ENCODE measurements around the gene EVC2. TPM values are rescaled to one million over a fixed set of nuclear protein-coding genes. Genes with fewer than 3 reads are reported as not detected.

EVC2 gene
- total and polyA plus RNA-seq, 2 experiments from 2014 or later: 4.3 to 8.1 TPM

DNA sequence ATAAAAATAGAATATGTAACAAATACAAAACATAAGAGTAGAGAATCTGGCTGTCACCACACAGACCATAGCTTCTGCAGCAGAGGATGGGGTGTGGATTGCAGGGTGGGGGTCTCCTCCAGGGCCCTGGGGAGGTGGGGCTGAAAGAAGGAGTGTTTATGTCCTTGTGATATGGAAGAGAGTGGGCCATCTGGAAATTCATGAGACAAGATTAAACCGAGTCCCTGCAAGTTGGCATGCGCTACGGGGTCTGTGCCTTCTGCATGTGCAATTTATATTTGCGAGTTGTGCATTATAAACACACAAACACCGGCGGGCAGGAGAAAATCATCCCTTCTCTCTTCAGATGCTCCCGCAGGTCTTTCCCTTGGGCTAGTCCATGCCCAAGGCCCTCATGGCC lies 145.9 kb downstream of the EVC2 start:
- no peak overlapping the region for H3K4me3 ChIP-seq
- H3K36me3 ChIP-seq (ENCODE audit: low read depth): peaks cover 17% of the 10 kb centered on the region
- TF ChIP-seq EZH2 (IDR thresholded peaks at IDR 0.05; ENCODE audit: insufficient read depth, poor library complexity, severe bottlenecking) (no peak), EZH2phosphoT487 (IDR thresholded peaks at IDR 0.05; ENCODE audit: insufficient read depth, low read depth) (no peak)
- H3K79me2 ChIP-seq (ENCODE audit: insufficient read depth): no peaks in the 10 kb centered on the region
- no peak overlapping the region for H3K4me2 ChIP-seq (ENCODE audit: unreplicated experiment)
- no peak overlapping the region for H3K9ac ChIP-seq
- H2AFZ ChIP-seq: no peak overlapping the region
- no peaks in the 10 kb centered on the region for H4K20me1 ChIP-seq (ENCODE audit: insufficient read depth)
- H3F3A ChIP-seq (ENCODE audit: insufficient read depth): no peaks in the 10 kb centered on the region
- no peak for DNase-seq
- WGBS, 2 experiments (ENCODE audit: low coverage in 1 of 2, low lambda C conversion rate in 2 of 2, missing lambda C conversion rate in 2 of 2): 90 to 91% methylated on average over 7 of the region's 7 CpGs
- H3K9me2 ChIP-seq (ENCODE audit: insufficient read depth): no peaks in the 10 kb centered on the region
- H3K4me1 ChIP-seq (ENCODE audit: insufficient read depth): no peaks in the 10 kb centered on the region
- H3K27me3 ChIP-seq (replicated peaks; ENCODE audit: insufficient read depth): no peaks in the 10 kb centered on the region
- H3K27ac ChIP-seq: no peak overlapping the region
- in situ Hi-C loops (cut with MboI): no loop called here
- H3K9me3 ChIP-seq (ENCODE audit: low read depth): no peaks in the 10 kb centered on the region

DNA sequence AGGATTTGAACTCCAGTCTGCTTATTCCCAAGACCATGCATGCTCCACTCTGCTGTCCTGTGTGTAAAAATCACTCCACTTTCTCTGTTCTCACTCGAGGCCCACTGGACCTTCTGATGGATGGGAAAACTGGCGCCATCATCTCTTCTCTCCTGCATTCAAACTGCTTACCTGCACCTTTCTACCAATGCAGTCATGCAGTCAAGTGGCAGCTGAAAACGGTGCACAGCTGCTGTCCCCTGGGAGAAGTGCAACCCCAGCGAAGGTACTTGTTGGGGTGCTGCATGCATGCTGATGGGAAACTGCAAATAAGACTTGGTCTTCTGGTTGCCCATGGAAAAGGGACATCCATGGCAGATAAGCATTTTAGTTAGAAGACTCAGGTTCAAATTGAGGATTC lies 147.1 kb downstream of the EVC2 start:
- Histone ChIP-seq H3K9me3 (ENCODE audit: low read depth) (no peaks in the 10 kb centered on the region), H3F3A (ENCODE audit: insufficient read depth) (no peaks in the 10 kb centered on the region), H3K9ac (no peak overlapping the region), H3K9me2 (ENCODE audit: insufficient read depth) (no peaks in the 10 kb centered on the region), H2AFZ (no peak overlapping the region), H3K79me2 (ENCODE audit: insufficient read depth) (no peaks in the 10 kb centered on the region), H3K4me2 (ENCODE audit: unreplicated experiment) (no peak overlapping the region), H3K4me3 (no peak overlapping the region), H4K20me1 (ENCODE audit: insufficient read depth) (no peaks in the 10 kb centered on the region), H3K4me1 (ENCODE audit: insufficient read depth) (no peaks in the 10 kb centered on the region), H3K27ac (no peak overlapping the region), H3K27me3 (replicated peaks; ENCODE audit: insufficient read depth) (no peaks in the 10 kb centered on the region), H3K36me3 (ENCODE audit: low read depth) (peaks cover 17% of the 10 kb centered on the region)
- TF ChIP-seq EZH2 (IDR thresholded peaks at IDR 0.05; ENCODE audit: insufficient read depth, poor library complexity, severe bottlenecking): no peak
- TF ChIP-seq EZH2phosphoT487 (IDR thresholded peaks at IDR 0.05; ENCODE audit: insufficient read depth, low read depth): no peak
- in situ Hi-C loops (cut with MboI): no loop called here
- 95 to 96% methylated on average over 4 of the region's 4 CpGs for WGBS, 2 experiments (ENCODE audit: low coverage in 1 of 2, low lambda C conversion rate in 2 of 2, missing lambda C conversion rate in 2 of 2)
- no peak for DNase-seq

DNA sequence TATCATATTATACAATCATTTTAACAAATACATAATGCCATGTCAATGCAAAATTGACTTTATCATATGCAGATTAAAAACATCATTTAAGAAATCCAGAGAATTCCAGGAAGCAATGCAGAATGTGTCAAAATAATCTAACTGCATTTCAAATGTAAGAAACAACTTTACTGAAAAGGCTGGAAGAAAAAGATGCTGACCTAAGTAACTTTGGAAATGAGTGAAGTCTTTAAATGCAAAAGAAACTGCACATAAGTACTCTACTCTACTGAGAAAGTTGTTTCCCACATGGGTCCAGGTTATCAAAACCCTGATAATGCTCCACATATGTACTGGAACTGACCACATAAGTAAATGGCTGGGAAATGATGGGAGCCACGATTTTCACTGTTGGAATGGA lies 149.9 kb downstream of the EVC2 start:
- H2AFZ ChIP-seq: no peak overlapping the region
- no peaks in the 10 kb centered on the region for H3K4me1 ChIP-seq (ENCODE audit: insufficient read depth)
- no peaks in the 10 kb centered on the region for H3K79me2 ChIP-seq (ENCODE audit: insufficient read depth)
- peaks cover 15% of the 10 kb centered on the region for H3K36me3 ChIP-seq (ENCODE audit: low read depth)
- 89 to 90% methylated on average over 1 of the region's 1 CpG for WGBS, 2 experiments (ENCODE audit: low coverage in 1 of 2, low lambda C conversion rate in 2 of 2, missing lambda C conversion rate in 2 of 2)
- H3K4me3 ChIP-seq: no peak overlapping the region
- H3K4me2 ChIP-seq (ENCODE audit: unreplicated experiment): no peak overlapping the region
- H3K27ac ChIP-seq: no peak overlapping the region
- in situ Hi-C loops (cut with MboI): no loop called here
- H3F3A ChIP-seq (ENCODE audit: insufficient read depth): no peaks in the 10 kb centered on the region
- no peaks in the 10 kb centered on the region for H3K9me2 ChIP-seq (ENCODE audit: insufficient read depth)
- no peaks in the 10 kb centered on the region for H4K20me1 ChIP-seq (ENCODE audit: insufficient read depth)
- no peaks in the 10 kb centered on the region for H3K9me3 ChIP-seq (ENCODE audit: low read depth)
- DNase-seq: no peak
- no peak for TF ChIP-seq EZH2 (IDR thresholded peaks at IDR 0.05; ENCODE audit: insufficient read depth, poor library complexity, severe bottlenecking)
- no peak for TF ChIP-seq EZH2phosphoT487 (IDR thresholded peaks at IDR 0.05; ENCODE audit: insufficient read depth, low read depth)
- no peak overlapping the region for H3K9ac ChIP-seq
- no peaks in the 10 kb centered on the region for H3K27me3 ChIP-seq (replicated peaks; ENCODE audit: insufficient read depth)

DNA sequence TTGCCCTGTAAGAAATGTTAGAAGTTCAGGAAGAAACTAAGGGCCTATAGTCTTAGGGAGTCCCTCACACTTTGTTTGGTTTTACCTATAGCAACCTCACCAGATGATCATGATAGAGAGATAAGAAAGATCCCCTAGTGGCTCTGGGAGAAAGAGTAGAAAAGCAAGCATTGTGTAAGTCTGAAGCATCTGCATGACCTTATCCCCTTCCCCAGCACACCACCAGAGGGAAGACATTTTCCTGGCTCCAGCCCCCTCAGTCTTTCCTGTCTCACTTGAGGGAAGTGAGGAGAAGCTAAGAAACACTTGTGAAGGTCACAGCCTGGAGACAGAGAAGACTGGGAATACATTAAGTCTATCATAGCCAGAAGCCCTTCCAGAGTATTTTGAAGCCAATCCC lies 154.0 kb downstream of the EVC2 start:
- Histone ChIP-seq H3K27me3 (replicated peaks; ENCODE audit: insufficient read depth) (no peaks in the 10 kb centered on the region), H3K4me3 (no peak overlapping the region), H3K9me2 (ENCODE audit: insufficient read depth) (no peaks in the 10 kb centered on the region), H3K36me3 (ENCODE audit: low read depth) (peaks cover 20% of the 10 kb centered on the region), H3K79me2 (ENCODE audit: insufficient read depth) (no peaks in the 10 kb centered on the region), H3K4me2 (ENCODE audit: unreplicated experiment) (no peak overlapping the region), H3K27ac (no peak overlapping the region), H2AFZ (no peak overlapping the region), H3K9ac (no peak overlapping the region), H3F3A (ENCODE audit: insufficient read depth) (no peaks in the 10 kb centered on the region), H3K9me3 (ENCODE audit: low read depth) (no peaks in the 10 kb centered on the region), H4K20me1 (ENCODE audit: insufficient read depth) (no peaks in the 10 kb centered on the region), H3K4me1 (ENCODE audit: insufficient read depth) (no peaks in the 10 kb centered on the region)
- no peak for DNase-seq
- no peak for TF ChIP-seq EZH2 (IDR thresholded peaks at IDR 0.05; ENCODE audit: insufficient read depth, poor library complexity, severe bottlenecking)
- TF ChIP-seq EZH2phosphoT487 (IDR thresholded peaks at IDR 0.05; ENCODE audit: insufficient read depth, low read depth): no peak
- in situ Hi-C loops (cut with MboI): no loop called here

DNA sequence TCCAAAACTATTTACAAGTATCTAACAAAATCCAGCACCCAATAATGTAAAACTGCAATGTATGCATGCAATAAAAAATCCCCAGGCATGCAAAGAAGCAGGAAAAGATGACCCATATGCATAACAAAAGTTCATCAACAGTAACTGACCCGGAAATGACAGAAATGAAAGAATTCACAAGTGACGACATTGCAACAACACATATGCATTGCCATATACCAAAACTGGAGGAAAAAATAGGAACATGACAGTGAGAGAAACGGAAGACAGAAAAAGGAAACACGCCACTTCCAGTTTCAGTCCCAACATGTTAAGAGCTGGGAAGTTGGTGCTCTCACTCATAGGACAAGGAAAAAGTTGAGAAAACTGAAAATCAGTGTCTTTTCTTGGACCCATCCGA lies 154.6 kb downstream of the EVC2 start:
- H4K20me1 ChIP-seq (ENCODE audit: insufficient read depth): no peaks in the 10 kb centered on the region
- DNase-seq: no peak
- in situ Hi-C loops (cut with MboI): no loop called here
- no peaks in the 10 kb centered on the region for H3F3A ChIP-seq (ENCODE audit: insufficient read depth)
- no peaks in the 10 kb centered on the region for H3K27me3 ChIP-seq (replicated peaks; ENCODE audit: insufficient read depth)
- no peaks in the 10 kb centered on the region for H3K79me2 ChIP-seq (ENCODE audit: insufficient read depth)
- no peaks in the 10 kb centered on the region for H3K9me3 ChIP-seq (ENCODE audit: low read depth)
- H3K4me1 ChIP-seq (ENCODE audit: insufficient read depth): no peaks in the 10 kb centered on the region
- no peak for TF ChIP-seq EZH2 (IDR thresholded peaks at IDR 0.05; ENCODE audit: insufficient read depth, poor library complexity, severe bottlenecking)
- no peak for TF ChIP-seq EZH2phosphoT487 (IDR thresholded peaks at IDR 0.05; ENCODE audit: insufficient read depth, low read depth)
- H3K9me2 ChIP-seq (ENCODE audit: insufficient read depth): no peaks in the 10 kb centered on the region
- H3K4me3 ChIP-seq: no peak overlapping the region
- no peak overlapping the region for H3K27ac ChIP-seq
- peaks cover 16% of the 10 kb centered on the region; the same call in 1 of the 2 replicates for H3K36me3 ChIP-seq (ENCODE audit: low read depth)
- H3K9ac ChIP-seq: no peak overlapping the region
- WGBS, 2 experiments (ENCODE audit: low coverage in 1 of 2, low lambda C conversion rate in 2 of 2, missing lambda C conversion rate in 2 of 2): 96 to 97% methylated on average over 5 of the region's 5 CpGs
- no peak overlapping the region for H2AFZ ChIP-seq
- H3K4me2 ChIP-seq (ENCODE audit: unreplicated experiment): no peak overlapping the region

Data from GM23248 (cell line).